Measurements from ENCODE around the gene DEPP1.

The DEPP1 gene

DNA sequence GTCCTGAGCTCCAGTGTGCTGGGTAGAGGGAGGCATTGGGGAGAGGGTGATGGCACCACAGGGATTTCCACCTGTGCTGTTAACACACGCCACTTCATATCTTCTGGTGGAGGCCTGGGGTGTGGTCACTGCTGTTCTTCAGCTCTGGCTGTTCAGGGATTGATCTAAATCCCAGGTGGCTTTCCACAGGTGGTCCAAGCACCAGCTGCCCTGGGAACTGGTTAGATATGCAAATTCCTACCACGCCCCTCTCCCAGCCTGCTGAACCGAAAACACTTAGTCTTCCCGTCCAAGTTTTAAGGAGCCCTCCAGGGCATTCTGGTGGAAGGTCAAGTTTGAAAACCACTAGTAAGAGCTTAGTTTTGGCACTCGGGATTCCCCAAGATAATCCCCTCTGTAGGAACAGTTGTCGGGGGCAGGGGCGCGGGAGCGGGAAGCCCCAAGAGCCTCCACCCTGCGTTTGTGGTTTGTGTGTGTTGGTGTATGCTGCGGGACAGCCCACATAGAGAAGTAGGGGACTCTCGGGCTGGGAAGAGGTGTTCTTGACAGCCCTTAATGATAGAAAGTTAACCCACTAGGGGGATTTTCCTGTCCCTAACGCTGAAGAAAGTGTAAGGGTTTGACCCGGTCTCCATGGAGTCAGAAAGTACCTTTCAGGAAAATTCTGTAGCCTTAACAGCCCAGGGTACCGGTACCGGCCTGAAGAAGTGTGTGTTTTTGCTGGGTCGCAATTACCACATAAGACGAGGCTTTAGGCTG is 5.1 kb downstream of the DEPP1 start:
- Histone ChIP-seq H2AFZ (ENCODE audit: low read length) (no peak overlapping the region), H3K9me2 (replicated peaks; ENCODE audit: low read depth, low read length) (no peaks in the 10 kb centered on the region), H3K4me1 (ENCODE audit: insufficient read depth, low read length, poor library complexity, severe bottlenecking) (peaks cover 40% of the 10 kb centered on the region), H3K4me2 (ENCODE audit: low read depth, low read length, poor library complexity, severe bottlenecking) (peak overlapping the region; percentile 79), H3K27me3 (ENCODE audit: insufficient read depth, low read length, poor library complexity, severe bottlenecking) (no peaks in the 10 kb centered on the region), H3F3A (ENCODE audit: low read depth) (no peaks in the 10 kb centered on the region), H3K79me2 (ENCODE audit: insufficient read depth, low read length) (no peaks in the 10 kb centered on the region), H3K36me3 (ENCODE audit: insufficient read depth, low read length) (no peaks in the 10 kb centered on the region), H3K9ac (ENCODE audit: low read depth, low read length, poor library complexity, severe bottlenecking) (peak overlapping the region; percentile 85), H4K20me1 (ENCODE audit: insufficient read depth, low read length, poor library complexity, severe bottlenecking) (no peaks in the 10 kb centered on the region), H3K4me3 (ENCODE audit: low read length, poor library complexity, severe bottlenecking) (peak overlapping the region; percentile 72), H3K9me3 (ENCODE audit: insufficient read depth, low read depth, low read length) (no peaks in the 10 kb centered on the region)
- TF ChIP-seq EZH2phosphoT487 (IDR thresholded peaks at IDR 0.05; ENCODE audit: borderline replicate concordance), result no peak
- TF ChIP-seq, protein P1, sequence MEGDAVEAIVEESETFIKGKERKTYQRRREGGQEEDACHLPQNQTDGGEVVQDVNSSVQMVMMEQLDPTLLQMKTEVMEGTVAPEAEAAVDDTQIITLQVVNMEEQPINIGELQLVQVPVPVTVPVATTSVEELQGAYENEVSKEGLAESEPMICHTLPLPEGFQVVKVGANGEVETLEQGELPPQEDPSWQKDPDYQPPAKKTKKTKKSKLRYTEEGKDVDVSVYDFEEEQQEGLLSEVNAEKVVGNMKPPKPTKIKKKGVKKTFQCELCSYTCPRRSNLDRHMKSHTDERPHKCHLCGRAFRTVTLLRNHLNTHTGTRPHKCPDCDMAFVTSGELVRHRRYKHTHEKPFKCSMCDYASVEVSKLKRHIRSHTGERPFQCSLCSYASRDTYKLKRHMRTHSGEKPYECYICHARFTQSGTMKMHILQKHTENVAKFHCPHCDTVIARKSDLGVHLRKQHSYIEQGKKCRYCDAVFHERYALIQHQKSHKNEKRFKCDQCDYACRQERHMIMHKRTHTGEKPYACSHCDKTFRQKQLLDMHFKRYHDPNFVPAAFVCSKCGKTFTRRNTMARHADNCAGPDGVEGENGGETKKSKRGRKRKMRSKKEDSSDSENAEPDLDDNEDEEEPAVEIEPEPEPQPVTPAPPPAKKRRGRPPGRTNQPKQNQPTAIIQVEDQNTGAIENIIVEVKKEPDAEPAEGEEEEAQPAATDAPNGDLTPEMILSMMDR (conservative IDR thresholded peaks at IDR 0.05; ENCODE audit: low read length), result no peak

DNA sequence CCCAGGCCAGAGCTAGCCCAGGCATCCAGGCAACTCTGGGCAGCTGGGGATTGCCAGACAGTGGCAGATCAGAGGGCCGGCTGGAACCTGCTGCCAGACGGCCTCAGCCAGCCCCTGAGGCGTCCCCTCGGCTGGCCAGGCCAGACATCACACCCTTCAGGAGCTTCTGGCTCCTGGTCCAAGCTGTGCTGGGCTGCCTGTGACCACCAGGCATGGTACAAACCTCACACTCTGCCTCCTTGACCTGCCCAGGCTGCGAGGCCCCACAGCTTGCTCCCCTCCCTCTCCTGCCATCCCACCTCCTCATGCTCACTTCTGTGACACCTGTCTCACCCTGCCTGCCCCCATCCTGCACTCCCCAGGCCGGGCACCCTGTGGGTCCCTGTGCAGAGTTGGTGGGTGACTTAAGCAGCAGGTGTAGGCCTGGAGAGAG is 5.7 kb downstream of the DEPP1 start:
- no peaks in the 10 kb centered on the region for H3K36me3 ChIP-seq (ENCODE audit: insufficient read depth, low read length)
- H3K27me3 ChIP-seq (ENCODE audit: insufficient read depth, low read length, poor library complexity, severe bottlenecking), result no peaks in the 10 kb centered on the region
- no peaks in the 10 kb centered on the region for H3F3A ChIP-seq (ENCODE audit: low read depth)
- no peak overlapping the region for H3K4me2 ChIP-seq (ENCODE audit: low read depth, low read length, poor library complexity, severe bottlenecking)
- peaks cover 42% of the 10 kb centered on the region for H3K4me1 ChIP-seq (ENCODE audit: insufficient read depth, low read length, poor library complexity, severe bottlenecking)
- TF ChIP-seq, protein P1 (conservative IDR thresholded peaks at IDR 0.05; ENCODE audit: low read length), result no peak
- TF ChIP-seq EZH2phosphoT487 (IDR thresholded peaks at IDR 0.05; ENCODE audit: borderline replicate concordance), result no peak
- H3K4me3 ChIP-seq (ENCODE audit: low read length, poor library complexity, severe bottlenecking), result no peak overlapping the region
- no peaks in the 10 kb centered on the region for H4K20me1 ChIP-seq (ENCODE audit: insufficient read depth, low read length, poor library complexity, severe bottlenecking)
- H2AFZ ChIP-seq (ENCODE audit: low read length), result no peak overlapping the region
- no peaks in the 10 kb centered on the region for H3K9me2 ChIP-seq (replicated peaks; ENCODE audit: low read depth, low read length)
- H3K9me3 ChIP-seq (ENCODE audit: insufficient read depth, low read depth, low read length), result no peaks in the 10 kb centered on the region
- no peaks in the 10 kb centered on the region for H3K79me2 ChIP-seq (ENCODE audit: insufficient read depth, low read length)
- H3K9ac ChIP-seq (ENCODE audit: low read depth, low read length, poor library complexity, severe bottlenecking), result peak overlapping the region; percentile 85

DNA sequence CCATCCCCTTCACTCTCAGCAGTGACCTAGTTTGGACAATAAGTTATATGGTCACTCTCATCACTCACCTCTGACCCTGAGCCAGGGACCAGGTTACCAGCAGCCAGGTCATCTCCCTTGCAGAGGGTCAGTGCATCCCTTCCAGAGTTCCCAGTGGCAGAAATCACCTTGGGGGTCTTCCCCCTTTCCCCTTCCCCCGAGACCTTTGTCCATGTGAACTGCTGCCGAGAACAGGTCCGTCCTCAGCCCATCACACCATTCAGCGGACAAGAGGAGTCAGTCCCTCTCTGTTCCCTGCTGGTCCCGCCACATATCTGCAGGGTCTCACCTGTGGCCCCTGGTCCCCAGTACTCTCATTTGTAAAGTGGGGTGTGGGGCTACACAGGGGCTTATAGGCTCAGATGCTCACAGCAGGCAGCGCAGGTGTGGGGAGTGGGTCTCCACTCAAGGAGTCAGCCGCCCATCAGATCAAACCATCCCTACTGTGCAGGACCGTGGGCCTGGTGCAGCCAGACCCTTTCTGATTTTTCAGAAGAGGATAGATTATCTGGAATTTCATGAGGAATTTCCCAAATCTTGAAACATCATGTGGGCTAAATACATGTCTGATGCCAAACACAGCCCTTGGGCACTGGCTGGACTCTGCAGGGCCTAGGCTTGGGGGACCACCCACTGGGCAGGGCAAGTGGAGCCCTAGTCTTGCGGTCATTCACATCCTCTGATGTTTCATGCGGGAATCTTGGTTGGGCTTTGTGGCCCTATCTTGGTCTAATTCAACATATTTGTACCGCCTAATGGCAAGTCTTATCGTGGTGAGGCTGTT is 6.5 kb downstream of the DEPP1 start:
- Histone ChIP-seq H3K79me2 (ENCODE audit: insufficient read depth, low read length) (no peaks in the 10 kb centered on the region), H3K9ac (ENCODE audit: low read depth, low read length, poor library complexity, severe bottlenecking) (no peak overlapping the region), H3K9me3 (ENCODE audit: insufficient read depth, low read depth, low read length) (no peaks in the 10 kb centered on the region), H3K4me2 (ENCODE audit: low read depth, low read length, poor library complexity, severe bottlenecking) (no peak overlapping the region), H3K36me3 (ENCODE audit: insufficient read depth, low read length) (no peaks in the 10 kb centered on the region), H2AFZ (ENCODE audit: low read length) (no peak overlapping the region), H3K4me1 (ENCODE audit: insufficient read depth, low read length, poor library complexity, severe bottlenecking) (peaks cover 49% of the 10 kb centered on the region), H3K9me2 (replicated peaks; ENCODE audit: low read depth, low read length) (no peaks in the 10 kb centered on the region), H4K20me1 (ENCODE audit: insufficient read depth, low read length, poor library complexity, severe bottlenecking) (no peaks in the 10 kb centered on the region), H3F3A (ENCODE audit: low read depth) (no peaks in the 10 kb centered on the region), H3K27me3 (ENCODE audit: insufficient read depth, low read length, poor library complexity, severe bottlenecking) (no peaks in the 10 kb centered on the region), H3K4me3 (ENCODE audit: low read length, poor library complexity, severe bottlenecking) (no peak overlapping the region)
- TF ChIP-seq, protein P1 (conservative IDR thresholded peaks at IDR 0.05; ENCODE audit: low read length), result no peak
- TF ChIP-seq EZH2phosphoT487 (IDR thresholded peaks at IDR 0.05; ENCODE audit: borderline replicate concordance), result no peak
